ENCODE measurements around the gene FMN1. TPM values are rescaled to one million over a fixed set of nuclear protein-coding genes. Genes with fewer than 3 reads are reported as not detected.
A peak's percentile ranks its signal among the peaks of the same experiment; 100 is the strongest.

Gene FMN1
- total and polyA plus RNA-seq, 2 donors from 2014 or later: 0.71 to 44.8 TPM

DNA sequence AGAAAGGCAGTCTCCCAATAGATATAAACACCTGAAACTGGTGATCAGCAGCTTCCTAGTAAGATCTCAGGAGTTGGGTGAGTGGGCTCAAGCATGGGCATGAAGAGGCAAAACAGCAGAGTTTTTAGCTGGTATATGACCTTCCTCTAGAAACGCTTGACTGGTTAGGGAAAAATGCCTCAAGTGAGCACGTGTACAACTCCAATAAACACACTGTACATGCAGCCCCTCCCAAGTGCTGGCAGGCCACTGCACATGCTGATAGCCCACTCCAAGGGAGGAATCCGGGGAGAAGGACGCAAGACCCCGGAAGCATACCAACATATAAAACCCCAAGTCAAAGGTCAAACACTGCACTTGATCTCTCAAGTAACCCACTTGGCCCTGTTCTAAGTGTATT is 143.0 kb downstream of the FMN1 start:
- H3K4me1 ChIP-seq (ENCODE audit: control insufficient read depth in 2 of 3, insufficient read depth in 2 of 3, low read depth in 1 of 3, low read length in 3 of 3): no peaks in the 10 kb centered on the region
- intact Hi-C loops (cut with DNase I): no loop called here

DNA sequence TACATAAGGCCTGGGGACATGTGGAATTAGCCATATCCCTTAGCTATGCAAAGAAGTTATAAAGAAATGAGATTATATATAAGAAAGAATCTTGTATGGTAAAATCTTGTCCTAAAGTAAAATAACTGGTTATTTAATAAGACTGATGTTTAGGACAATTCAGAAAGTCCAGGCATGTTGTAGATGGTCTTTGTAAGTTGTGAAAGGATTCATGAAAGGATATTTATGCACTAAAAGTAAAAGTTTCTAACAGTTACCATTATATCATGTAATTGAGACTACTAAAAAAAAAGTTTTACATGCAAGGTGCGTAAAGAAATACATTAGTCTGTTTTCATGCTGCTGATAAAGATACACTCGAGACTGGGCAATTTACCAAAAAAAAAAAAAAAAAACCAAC is 146.3 kb downstream of the FMN1 start:
- no peak overlapping the region for H3K27ac ChIP-seq (ENCODE audit: low read depth in 2 of 2, low read length in 2 of 2)
- DNase-seq (peak in 2 of 5 donors; percentile 29 to 34), FAIRE-seq (no peak)
- peaks cover 0 to under 1% (median 0%) of the 10 kb centered on the region in 3 donors for H3K4me1 ChIP-seq (ENCODE audit: control insufficient read depth in 2 of 3, insufficient read depth in 2 of 3, low read depth in 1 of 3, low read length in 3 of 3)
- no peak overlapping the region for H3K9ac ChIP-seq (ENCODE audit: low read length in 3 of 3)
- intact Hi-C loops (cut with DNase I): no loop called here
- peaks cover 0 to 7% (median 0%) of the 10 kb centered on the region in 3 donors for H3K9me3 ChIP-seq (ENCODE audit: control insufficient read depth in 2 of 3, insufficient read depth in 1 of 3, low read length in 3 of 3)
- H3K4me3 ChIP-seq (ENCODE audit: low read length in 3 of 3): no peak overlapping the region
- no peaks in the 10 kb centered on the region for H3K27me3 ChIP-seq (ENCODE audit: control insufficient read depth, insufficient read depth, low read length)
- H3K36me3 ChIP-seq (ENCODE audit: control insufficient read depth in 2 of 3, insufficient read depth in 3 of 3, low read length in 3 of 3): no peaks in the 10 kb centered on the region
- TF ChIP-seq, protein P1, sequence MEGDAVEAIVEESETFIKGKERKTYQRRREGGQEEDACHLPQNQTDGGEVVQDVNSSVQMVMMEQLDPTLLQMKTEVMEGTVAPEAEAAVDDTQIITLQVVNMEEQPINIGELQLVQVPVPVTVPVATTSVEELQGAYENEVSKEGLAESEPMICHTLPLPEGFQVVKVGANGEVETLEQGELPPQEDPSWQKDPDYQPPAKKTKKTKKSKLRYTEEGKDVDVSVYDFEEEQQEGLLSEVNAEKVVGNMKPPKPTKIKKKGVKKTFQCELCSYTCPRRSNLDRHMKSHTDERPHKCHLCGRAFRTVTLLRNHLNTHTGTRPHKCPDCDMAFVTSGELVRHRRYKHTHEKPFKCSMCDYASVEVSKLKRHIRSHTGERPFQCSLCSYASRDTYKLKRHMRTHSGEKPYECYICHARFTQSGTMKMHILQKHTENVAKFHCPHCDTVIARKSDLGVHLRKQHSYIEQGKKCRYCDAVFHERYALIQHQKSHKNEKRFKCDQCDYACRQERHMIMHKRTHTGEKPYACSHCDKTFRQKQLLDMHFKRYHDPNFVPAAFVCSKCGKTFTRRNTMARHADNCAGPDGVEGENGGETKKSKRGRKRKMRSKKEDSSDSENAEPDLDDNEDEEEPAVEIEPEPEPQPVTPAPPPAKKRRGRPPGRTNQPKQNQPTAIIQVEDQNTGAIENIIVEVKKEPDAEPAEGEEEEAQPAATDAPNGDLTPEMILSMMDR (IDR thresholded peaks at IDR 0.05; ENCODE audit: borderline replicate concordance, extremely low read depth, insufficient read depth): no peak

More for the DNA sequence above, 143.0 kb downstream of the FMN1 start:
- DNase-seq (no peak), FAIRE-seq (no peak)
- Histone ChIP-seq H3K27ac (ENCODE audit: low read depth in 2 of 2, low read length in 2 of 2) (peak overlapping the region in 1 of 2 donors; percentile 30), H3K27me3 (ENCODE audit: control insufficient read depth, insufficient read depth, low read length) (no peaks in the 10 kb centered on the region), H3K36me3 (ENCODE audit: control insufficient read depth in 2 of 3, insufficient read depth in 3 of 3, low read length in 3 of 3) (no peaks in the 10 kb centered on the region), H3K9me3 (ENCODE audit: control insufficient read depth in 2 of 3, insufficient read depth in 1 of 3, low read length in 3 of 3) (peaks cover 0 to 7% (median 0%) of the 10 kb centered on the region in 3 donors), H3K9ac (ENCODE audit: low read length in 3 of 3) (no peak overlapping the region), H3K4me3 (ENCODE audit: low read length in 3 of 3) (no peak overlapping the region)
- TF ChIP-seq, protein P1 (IDR thresholded peaks at IDR 0.05; ENCODE audit: borderline replicate concordance, extremely low read depth, insufficient read depth): no peak

DNA sequence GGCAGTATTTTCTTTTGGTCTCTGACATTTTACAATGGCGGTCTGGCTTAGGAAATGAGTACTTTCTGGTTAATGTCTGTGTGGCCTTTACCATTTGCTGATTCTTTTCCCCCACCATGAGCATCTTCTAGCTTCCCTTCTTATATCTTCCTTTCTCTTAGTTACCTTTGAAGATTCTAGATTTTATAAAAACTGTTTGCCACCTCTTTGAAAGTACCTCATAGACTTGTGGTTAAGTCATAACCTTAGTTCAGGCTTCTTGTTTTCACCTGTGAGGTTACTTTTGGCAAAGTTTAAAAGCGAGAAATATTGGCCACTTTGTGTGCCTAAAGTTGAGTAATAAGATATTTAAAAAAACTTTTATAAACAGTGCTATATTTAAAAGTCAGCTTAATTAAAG is 147.4 kb downstream of the FMN1 start:
- Histone ChIP-seq H3K36me3 (ENCODE audit: control insufficient read depth in 2 of 3, insufficient read depth in 3 of 3, low read length in 3 of 3) (no peaks in the 10 kb centered on the region), H3K27ac (ENCODE audit: low read depth in 2 of 2, low read length in 2 of 2) (no peak overlapping the region), H3K9me3 (ENCODE audit: control insufficient read depth in 2 of 3, insufficient read depth in 1 of 3, low read length in 3 of 3) (peaks cover 0 to 2% (median 0%) of the 10 kb centered on the region in 3 donors), H3K9ac (ENCODE audit: low read length in 3 of 3) (no peak overlapping the region), H3K27me3 (ENCODE audit: control insufficient read depth, insufficient read depth, low read length) (no peaks in the 10 kb centered on the region), H3K4me1 (ENCODE audit: control insufficient read depth in 2 of 3, insufficient read depth in 2 of 3, low read depth in 1 of 3, low read length in 3 of 3) (peaks cover 0 to 3% (median 0%) of the 10 kb centered on the region in 3 donors), H3K4me3 (ENCODE audit: low read length in 3 of 3) (no peak overlapping the region)
- no peak for DNase-seq
- FAIRE-seq: no peak
- TF ChIP-seq, protein P1 (IDR thresholded peaks at IDR 0.05; ENCODE audit: borderline replicate concordance, extremely low read depth, insufficient read depth): no peak
- intact Hi-C loops (cut with DNase I): no loop called here

DNA sequence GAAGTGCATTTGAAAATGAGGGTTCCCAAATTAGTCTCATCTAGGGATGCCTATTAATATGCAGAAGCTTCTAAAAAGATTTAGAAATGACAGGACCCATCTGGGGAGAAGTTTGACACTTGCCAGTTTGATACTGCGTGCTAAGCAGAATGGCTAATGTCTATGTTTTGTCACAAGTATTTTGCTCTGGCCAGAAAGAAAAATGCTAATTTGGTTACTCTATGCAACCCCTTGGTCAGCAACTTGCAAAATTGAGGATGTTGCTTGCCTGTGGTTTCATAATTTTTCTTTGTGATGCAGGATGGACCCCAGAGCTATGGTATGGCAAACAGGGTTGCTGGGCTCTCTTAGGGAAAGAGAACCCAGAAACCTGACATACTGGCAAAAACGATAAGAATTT is 148.2 kb downstream of the FMN1 start:
- DNase-seq (no peak), FAIRE-seq (no peak)
- intact Hi-C loops (cut with DNase I): no loop called here
- no peak overlapping the region for H3K27ac ChIP-seq (ENCODE audit: low read depth in 2 of 2, low read length in 2 of 2)
- no peak overlapping the region for H3K4me3 ChIP-seq (ENCODE audit: low read length in 3 of 3)
- no peaks in the 10 kb centered on the region for H3K27me3 ChIP-seq (ENCODE audit: control insufficient read depth, insufficient read depth, low read length)
- peaks cover 0 to 2% (median 0%) of the 10 kb centered on the region in 3 donors for H3K9me3 ChIP-seq (ENCODE audit: control insufficient read depth in 2 of 3, insufficient read depth in 1 of 3, low read length in 3 of 3)
- peaks cover 0 to 3% (median 0%) of the 10 kb centered on the region in 3 donors for H3K4me1 ChIP-seq (ENCODE audit: control insufficient read depth in 2 of 3, insufficient read depth in 2 of 3, low read depth in 1 of 3, low read length in 3 of 3)
- no peaks in the 10 kb centered on the region for H3K36me3 ChIP-seq (ENCODE audit: control insufficient read depth in 2 of 3, insufficient read depth in 3 of 3, low read length in 3 of 3)
- TF ChIP-seq, protein P1 (IDR thresholded peaks at IDR 0.05; ENCODE audit: borderline replicate concordance, extremely low read depth, insufficient read depth): no peak
- no peak overlapping the region for H3K9ac ChIP-seq (ENCODE audit: low read length in 3 of 3)
